Endothelial cell (in vitro differentiated cells): ENCODE data around the gene UBE3B. TPM values are rescaled to one million over a fixed set of nuclear protein-coding genes. Genes with fewer than 3 reads are reported as not detected.

ENCODE experiments used
- DNase-seq: peaks from one replicate; pipeline ENCODE4 v3.0.0; 2021; ENCODE audit warnings: low spot score
- H3K27ac Mint-ChIP-seq: one replicate; pipeline ENCODE4 v1.8.0; 2021; ENCODE audit warnings: mixed read lengths, inconsistent platforms; ENCODE audit not compliant: unreplicated experiment
- H3K27me3 Mint-ChIP-seq: one replicate; pipeline ENCODE4 v1.8.0; 2021; ENCODE audit warnings: mild to moderate bottlenecking, moderate library complexity, mixed read lengths, inconsistent platforms; ENCODE audit not compliant: unreplicated experiment
- H3K36me3 Mint-ChIP-seq: one replicate; pipeline ENCODE4 v1.8.0; 2021; ENCODE audit warnings: mild to moderate bottlenecking, low read depth, mixed read lengths, inconsistent platforms; ENCODE audit not compliant: unreplicated experiment
- H3K4me1 Mint-ChIP-seq: one replicate; pipeline ENCODE4 v1.8.0; 2021; ENCODE audit warnings: mild to moderate bottlenecking, mixed read lengths, inconsistent platforms; ENCODE audit not compliant: unreplicated experiment
- H3K4me3 Mint-ChIP-seq: one replicate; pipeline ENCODE4 v1.8.0; 2021; ENCODE audit warnings: mild to moderate bottlenecking, mixed read lengths, inconsistent platforms; ENCODE audit not compliant: unreplicated experiment
- H3K9me3 Mint-ChIP-seq: one replicate; pipeline ENCODE4 v1.8.0; 2021; ENCODE audit warnings: mixed read lengths, inconsistent platforms; ENCODE audit not compliant: unreplicated experiment
- total RNA-seq: library from RNA; stranded (reverse); fragmentation: NEBNext Ultra II Directional; extraction: Animal tissue kit (Norgen Biotek cat#: 25700); gene quantifications from one replicate; pipeline ENCODE4 v1.2.1, GENCODE V29; 2021; ENCODE audit not compliant: unreplicated experiment
- TF ChIP-seq, protein P1 (sequence below): fragments of 200-600 bp; sonication (generic); IDR thresholded peaks from one replicate; pipeline ENCODE4 v1.5.0; 2021; ENCODE audit warnings: antibody characterized with exemption; ENCODE audit not compliant: unreplicated experiment

Gene UBE3B
- total RNA-seq, 1 donor from 2014 or later = 44.3 TPM

GRCh38 chr12:109489955-109490565, 12.6 kb downstream of the UBE3B start:
- peaks cover 2% of the 10 kb centered on the region for H3K27me3 Mint-ChIP-seq
- TF ChIP-seq, protein P1, sequence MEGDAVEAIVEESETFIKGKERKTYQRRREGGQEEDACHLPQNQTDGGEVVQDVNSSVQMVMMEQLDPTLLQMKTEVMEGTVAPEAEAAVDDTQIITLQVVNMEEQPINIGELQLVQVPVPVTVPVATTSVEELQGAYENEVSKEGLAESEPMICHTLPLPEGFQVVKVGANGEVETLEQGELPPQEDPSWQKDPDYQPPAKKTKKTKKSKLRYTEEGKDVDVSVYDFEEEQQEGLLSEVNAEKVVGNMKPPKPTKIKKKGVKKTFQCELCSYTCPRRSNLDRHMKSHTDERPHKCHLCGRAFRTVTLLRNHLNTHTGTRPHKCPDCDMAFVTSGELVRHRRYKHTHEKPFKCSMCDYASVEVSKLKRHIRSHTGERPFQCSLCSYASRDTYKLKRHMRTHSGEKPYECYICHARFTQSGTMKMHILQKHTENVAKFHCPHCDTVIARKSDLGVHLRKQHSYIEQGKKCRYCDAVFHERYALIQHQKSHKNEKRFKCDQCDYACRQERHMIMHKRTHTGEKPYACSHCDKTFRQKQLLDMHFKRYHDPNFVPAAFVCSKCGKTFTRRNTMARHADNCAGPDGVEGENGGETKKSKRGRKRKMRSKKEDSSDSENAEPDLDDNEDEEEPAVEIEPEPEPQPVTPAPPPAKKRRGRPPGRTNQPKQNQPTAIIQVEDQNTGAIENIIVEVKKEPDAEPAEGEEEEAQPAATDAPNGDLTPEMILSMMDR = no peak
- no peaks in the 10 kb centered on the region for H3K9me3 Mint-ChIP-seq
- no peaks in the 10 kb centered on the region for H3K4me1 Mint-ChIP-seq
- H3K27ac Mint-ChIP-seq = no peak overlapping the region
- H3K36me3 Mint-ChIP-seq = peaks cover 50% of the 10 kb centered on the region
- DNase-seq = no peak
- H3K4me3 Mint-ChIP-seq = no peak overlapping the region

GRCh38 chr12:109491671-109492070, 14.2 kb downstream of the UBE3B start:
- H3K27ac Mint-ChIP-seq = no peak overlapping the region
- no peaks in the 10 kb centered on the region for H3K9me3 Mint-ChIP-seq
- peaks cover 2% of the 10 kb centered on the region for H3K27me3 Mint-ChIP-seq
- H3K4me3 Mint-ChIP-seq = no peak overlapping the region
- TF ChIP-seq, protein P1 = no peak
- peaks cover 59% of the 10 kb centered on the region for H3K36me3 Mint-ChIP-seq
- H3K4me1 Mint-ChIP-seq = no peaks in the 10 kb centered on the region
- DNase-seq = no peak

GRCh38 chr12:109492371-109492770, 14.9 kb downstream of the UBE3B start:
- DNase-seq = no peak
- H3K9me3 Mint-ChIP-seq = no peaks in the 10 kb centered on the region
- H3K4me3 Mint-ChIP-seq = no peak overlapping the region
- peaks cover 60% of the 10 kb centered on the region for H3K36me3 Mint-ChIP-seq
- peaks cover 2% of the 10 kb centered on the region for H3K27me3 Mint-ChIP-seq
- H3K27ac Mint-ChIP-seq = no peak overlapping the region
- no peaks in the 10 kb centered on the region for H3K4me1 Mint-ChIP-seq
- TF ChIP-seq, protein P1 = no peak

GRCh38 chr12:109493090-109493489, 15.7 kb downstream of the UBE3B start:
- Mint-ChIP-seq H3K9me3 (no peaks in the 10 kb centered on the region), H3K27me3 (no peaks in the 10 kb centered on the region), H3K27ac (no peak overlapping the region), H3K36me3 (peaks cover 59% of the 10 kb centered on the region), H3K4me1 (no peaks in the 10 kb centered on the region), H3K4me3 (peak overlapping the region; percentile 5)
- DNase-seq = no peak
- TF ChIP-seq, protein P1 = no peak

GRCh38 chr12:109493938-109494337, 16.5 kb downstream of the UBE3B start:
- Mint-ChIP-seq H3K27me3 (no peaks in the 10 kb centered on the region), H3K4me3 (no peak overlapping the region), H3K9me3 (no peaks in the 10 kb centered on the region), H3K4me1 (no peaks in the 10 kb centered on the region), H3K27ac (no peak overlapping the region), H3K36me3 (peaks cover 57% of the 10 kb centered on the region)
- TF ChIP-seq, protein P1 = no peak
- no peak for DNase-seq
